GM12873 (cell line): ENCODE measurements around the gene CEP350.

Source experiments
- TF ChIP-seq, protein P1 (sequence below): IDR thresholded peaks from 2 replicates; pipeline ENCODE4 v1.5.1; 2012; ENCODE audit warnings: low read depth, mild to moderate bottlenecking, moderate library complexity, low read length, control low read depth; ENCODE audit not compliant: insufficient read depth; ENCODE audit errors: missing control alignments

CEP350 gene

DNA sequence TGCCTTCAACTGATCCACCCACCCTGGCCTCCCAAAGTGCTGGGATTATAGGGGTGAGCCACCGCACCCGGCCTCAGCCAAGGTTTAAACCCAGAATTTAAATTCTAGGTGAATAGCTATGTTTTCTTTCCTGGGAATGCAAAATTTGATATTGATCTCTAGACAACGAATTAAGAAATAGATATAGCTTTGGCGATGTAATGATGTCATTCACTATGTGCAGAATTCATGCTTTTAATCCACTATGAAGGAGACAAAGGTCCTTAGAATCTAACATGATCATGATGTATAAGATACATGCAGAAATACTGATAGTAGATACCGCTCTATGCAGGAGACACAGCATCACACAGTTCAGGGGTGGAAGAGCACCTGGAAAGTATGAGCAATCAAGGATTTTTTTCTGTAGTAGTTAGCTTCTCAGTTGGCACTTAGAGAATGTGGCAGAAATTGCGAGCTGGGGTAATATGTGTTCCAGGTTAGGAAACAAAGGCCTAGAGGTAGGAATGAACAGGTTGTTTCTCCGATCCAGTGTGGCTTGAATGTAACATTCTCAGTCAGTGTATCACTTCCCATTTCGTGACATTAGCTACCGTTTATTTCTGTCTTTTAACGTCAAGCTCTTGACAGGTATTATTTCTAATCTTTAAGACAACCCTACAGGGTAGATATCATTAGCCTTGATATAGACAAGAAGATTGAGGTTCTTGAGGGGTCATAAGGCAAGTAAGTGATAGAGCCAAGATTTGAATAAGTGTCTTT lies 3.0 kb upstream of the CEP350 start:
- TF ChIP-seq, protein P1, sequence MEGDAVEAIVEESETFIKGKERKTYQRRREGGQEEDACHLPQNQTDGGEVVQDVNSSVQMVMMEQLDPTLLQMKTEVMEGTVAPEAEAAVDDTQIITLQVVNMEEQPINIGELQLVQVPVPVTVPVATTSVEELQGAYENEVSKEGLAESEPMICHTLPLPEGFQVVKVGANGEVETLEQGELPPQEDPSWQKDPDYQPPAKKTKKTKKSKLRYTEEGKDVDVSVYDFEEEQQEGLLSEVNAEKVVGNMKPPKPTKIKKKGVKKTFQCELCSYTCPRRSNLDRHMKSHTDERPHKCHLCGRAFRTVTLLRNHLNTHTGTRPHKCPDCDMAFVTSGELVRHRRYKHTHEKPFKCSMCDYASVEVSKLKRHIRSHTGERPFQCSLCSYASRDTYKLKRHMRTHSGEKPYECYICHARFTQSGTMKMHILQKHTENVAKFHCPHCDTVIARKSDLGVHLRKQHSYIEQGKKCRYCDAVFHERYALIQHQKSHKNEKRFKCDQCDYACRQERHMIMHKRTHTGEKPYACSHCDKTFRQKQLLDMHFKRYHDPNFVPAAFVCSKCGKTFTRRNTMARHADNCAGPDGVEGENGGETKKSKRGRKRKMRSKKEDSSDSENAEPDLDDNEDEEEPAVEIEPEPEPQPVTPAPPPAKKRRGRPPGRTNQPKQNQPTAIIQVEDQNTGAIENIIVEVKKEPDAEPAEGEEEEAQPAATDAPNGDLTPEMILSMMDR: no peak

DNA sequence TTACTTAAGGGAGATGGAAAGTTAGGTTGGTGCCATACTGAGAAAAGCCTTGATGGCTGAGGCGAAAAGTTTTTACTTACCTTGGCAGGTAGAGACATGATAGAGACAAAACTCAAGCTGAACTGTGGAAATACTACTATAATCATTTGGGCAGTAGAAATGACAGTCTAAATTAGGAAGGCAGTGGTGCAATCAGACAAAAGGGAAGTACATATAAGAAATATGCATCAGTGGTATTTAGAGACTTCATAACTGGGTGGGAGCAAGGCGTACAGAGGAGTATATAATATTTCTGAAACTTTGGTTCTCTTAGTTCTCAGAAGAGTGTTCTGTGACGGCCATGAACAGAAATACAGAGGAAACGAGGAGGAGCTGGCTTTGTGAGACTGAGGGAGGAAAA lies 2.4 kb upstream of the CEP350 start:
- TF ChIP-seq, protein P1: no peak

DNA sequence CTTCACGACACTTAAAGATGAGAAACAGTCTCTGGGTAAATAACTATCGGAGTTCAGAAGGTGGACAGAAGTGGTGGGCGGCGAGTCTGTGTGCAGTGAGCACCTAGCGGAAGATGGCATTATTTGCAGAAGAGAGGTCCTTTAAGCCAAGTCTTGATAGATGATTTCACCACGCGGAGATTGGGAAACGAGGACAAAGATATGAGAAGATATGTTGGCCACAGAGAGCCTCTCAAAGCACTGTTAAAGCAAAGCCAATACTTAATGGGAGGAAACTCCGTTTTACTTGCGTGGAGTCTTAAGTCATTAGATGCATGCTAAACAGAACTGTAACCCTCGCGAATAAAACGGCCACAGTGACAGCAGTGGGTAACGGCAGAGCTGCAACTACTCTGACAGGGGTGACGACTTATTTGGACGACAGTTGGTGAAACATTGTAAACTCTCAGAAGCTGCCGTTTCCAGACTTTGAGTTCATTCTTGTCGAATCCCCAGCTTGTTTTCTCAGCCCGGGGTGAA lies 577 bp upstream of the CEP350 start:
- TF ChIP-seq, protein P1: peak; percentile 47

DNA sequence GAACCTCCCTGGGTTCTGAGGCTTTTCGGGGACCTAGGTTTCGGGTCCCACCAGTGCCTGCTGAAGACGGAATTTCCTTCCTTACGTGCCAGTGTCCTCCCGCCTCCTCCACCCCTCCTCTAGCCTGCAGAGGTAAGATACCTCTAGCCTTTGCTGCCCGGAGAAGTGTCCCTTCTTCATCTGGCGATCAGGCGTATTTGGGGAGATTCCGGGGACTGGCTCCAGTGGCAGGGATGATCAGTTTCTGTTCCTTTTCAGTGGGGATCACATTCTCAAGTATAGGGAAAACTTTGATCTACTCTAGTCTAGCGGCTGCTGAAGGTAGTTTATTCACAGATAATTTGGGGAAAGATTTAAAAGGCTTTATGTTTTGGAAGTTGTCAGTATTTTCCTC lies 674 bp downstream of the CEP350 start:
- TF ChIP-seq, protein P1: no peak

DNA sequence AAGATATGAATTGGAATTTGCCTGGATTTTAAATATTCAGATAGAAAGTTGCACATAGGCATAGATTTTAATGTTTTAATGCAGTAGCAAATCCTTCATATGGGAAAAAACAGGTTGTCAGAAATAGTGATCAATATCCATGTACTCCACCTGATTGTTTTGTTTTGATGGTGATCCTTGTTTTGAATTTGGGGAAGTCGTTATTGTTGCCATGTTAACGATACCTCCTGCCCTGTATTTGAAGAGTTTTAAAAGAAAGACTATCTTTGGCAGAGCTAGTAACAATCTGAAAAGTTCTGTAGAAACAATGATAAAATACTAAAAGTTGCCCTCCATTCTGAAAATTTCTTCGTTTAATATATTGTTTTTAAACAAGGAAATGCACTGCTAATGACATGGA lies 1.1 kb downstream of the CEP350 start:
- TF ChIP-seq, protein P1: no peak

DNA sequence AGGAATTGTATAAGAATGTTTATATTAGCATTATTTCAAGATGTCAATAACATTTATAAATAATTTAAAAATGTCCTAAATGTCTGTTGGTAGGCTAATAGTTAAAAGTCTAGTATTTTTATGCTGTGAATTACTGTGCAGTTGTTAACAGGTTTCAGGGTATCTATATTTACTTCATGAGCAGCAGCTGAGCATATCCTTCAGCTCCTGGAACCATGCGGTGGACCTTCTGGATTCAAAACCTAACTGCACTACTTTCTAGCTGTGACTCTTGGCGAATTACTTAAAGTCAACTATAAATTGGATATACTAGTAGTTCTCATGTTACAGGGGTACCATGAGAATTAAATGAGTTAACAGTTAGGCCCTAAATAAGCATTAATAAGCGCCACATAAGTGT lies 3.7 kb downstream of the CEP350 start:
- TF ChIP-seq, protein P1: no peak

DNA sequence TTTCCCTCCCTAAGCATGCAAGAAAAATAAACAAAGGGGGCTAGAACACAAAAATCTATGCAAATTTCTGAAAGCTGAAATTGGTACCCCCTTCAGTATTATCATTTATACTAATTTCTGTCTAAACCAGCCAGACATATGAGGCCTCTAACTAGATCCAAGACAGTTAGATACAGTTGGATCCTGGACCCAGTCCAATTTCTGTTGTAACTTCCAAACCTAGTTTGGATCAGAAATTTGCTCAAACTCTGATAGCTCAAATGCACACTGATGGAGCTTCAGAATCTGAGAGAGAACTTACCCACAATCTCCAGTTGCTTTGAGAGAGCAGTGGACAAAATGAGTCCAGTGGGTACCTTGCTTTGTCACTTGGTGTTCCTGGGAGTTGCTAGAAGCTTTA lies 11.9 kb downstream of the CEP350 start:
- TF ChIP-seq, protein P1: no peak
